ENCODE data around the gene C12orf57. TPM values are rescaled to one million over a fixed set of nuclear protein-coding genes. Genes with fewer than 3 reads are reported as not detected.
"Not testable (repeated sequence)": the region's sequence is repeated elsewhere in the genome, so short reads cannot be mapped to it uniquely, and the experiment has no call there.

C12orf57 gene
- 148 TPM for polyA plus RNA-seq (ENCODE audit: insufficient read length)

DNA sequence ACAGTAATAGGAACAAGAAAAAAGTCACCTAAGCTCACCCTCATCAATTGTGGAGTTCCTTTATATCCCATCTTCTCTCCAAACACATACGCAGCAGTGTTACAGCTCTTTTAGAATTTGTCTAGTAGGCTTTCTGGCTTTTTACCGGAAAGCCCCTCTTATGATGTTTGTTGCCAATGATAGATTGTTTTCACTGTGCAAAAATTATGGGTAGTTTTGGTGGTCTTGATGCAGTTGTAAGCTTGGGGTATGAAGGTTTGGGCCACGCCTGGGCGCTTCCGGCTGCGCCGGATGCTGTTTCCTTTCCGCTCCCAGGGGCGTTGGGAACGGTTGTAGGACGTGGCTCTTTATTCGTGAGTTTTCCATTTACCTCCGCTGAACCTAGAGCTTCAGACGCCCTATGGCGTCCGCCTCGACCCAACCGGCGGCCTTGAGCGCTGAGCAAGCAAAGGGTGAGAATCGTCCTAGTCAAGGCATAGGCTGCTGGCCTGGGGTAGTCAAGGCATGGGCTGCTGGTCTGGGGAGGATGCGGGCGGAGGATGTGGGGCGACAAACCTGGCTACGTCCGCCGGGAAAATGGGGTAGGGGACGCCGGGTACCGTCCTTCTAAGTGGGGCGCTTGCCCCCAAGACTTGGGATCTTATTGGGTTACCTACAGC is at the start of gene C12orf57, which contains the start of gene RNU7-1:
TSS of gene C12orf57 (plus strand) at position 301 of the 659 bp plus-strand sequence. CDS start at position 401, 100 bp downstream.
TSS of gene RNU7-1 (plus strand) at position 95 of the 659 bp plus-strand sequence.
- DNase-seq = peak; percentile 90

DNA sequence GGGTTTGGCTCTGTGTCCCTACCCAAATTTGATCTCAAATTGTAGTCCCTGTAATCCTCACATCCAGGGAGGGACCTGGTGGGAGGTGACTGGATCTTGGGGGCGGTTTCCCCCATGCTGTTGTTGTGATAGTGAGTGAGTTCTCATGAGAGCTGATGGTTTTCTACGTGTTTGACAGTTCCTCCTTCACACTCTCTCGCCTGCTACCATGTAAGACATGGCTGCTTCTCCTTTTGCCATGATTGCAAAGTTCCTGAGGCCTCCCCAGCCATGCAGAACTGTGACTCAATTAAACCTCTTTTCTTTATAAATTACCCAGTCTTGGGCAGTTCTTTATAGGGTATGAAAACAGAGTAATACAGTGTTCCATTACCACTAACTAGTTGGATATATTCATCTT is 49.5 kb upstream of the C12orf57 start:
- no peak for DNase-seq

GRCh38 chr12:6896846-6897435 is 46.9 kb upstream of the C12orf57 start:
- DNase-seq = no peak

DNA sequence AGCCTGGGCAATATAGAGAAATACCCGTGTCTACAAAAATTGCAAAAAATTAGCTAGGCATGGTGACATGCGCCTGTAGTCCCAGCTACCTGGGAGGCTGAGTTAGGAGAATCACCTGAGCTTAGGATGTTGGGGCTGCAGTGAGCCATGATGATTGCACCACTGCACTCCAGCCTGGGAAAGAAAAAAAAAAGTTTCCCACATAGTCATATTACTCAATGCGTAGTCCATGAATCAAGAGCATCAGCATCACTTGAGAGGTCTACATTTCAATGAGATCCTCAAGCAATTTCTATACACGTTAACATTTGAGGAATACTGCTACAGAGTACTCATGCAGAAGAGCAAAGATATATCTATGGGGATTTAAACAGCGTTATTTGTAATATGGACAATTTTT is 44.4 kb upstream of the C12orf57 start:
- DNase-seq = no peak

GRCh38 chr12:6899837-6900519 is 43.8 kb upstream of the C12orf57 start:
- DNase-seq = no peak

DNA sequence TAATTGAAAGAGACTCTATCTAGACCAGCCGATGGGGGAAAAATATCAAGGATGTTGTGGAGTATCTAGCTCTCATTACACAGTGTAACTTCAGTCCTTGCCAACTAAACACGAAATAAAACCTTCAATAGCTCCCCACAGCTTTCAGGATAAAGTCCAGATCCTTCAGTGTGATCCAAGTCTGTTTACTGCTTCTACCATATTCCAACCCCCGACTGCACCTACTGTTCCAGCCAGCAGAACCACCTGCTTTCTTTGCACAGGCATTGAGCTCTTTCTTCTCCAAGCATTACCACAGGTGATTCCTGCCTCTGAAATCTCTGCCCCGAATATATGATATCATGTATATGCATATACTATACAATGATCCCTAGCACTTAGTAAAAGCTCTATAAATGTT is 41.4 kb upstream of the C12orf57 start:
- DNase-seq = no peak

DNA sequence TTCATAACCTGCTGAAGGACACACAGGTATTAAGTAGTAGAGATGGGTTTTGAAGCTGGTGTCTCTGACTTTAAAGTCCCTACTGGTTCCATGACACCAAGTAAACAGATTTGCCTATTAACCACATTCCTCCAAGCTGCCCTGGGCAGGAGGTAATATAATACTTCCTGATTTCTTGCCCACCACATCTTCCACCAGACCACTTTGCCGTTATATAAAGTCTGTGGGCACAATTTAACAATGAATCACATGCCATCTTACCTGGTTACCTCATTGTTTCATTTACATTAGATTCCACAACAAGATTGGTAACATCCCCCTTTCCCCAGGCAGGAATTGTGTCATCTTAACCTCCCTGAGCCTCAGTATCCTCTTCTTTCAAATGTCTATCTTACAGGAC is 40.1 kb upstream of the C12orf57 start:
- DNase-seq = no peak

DNA sequence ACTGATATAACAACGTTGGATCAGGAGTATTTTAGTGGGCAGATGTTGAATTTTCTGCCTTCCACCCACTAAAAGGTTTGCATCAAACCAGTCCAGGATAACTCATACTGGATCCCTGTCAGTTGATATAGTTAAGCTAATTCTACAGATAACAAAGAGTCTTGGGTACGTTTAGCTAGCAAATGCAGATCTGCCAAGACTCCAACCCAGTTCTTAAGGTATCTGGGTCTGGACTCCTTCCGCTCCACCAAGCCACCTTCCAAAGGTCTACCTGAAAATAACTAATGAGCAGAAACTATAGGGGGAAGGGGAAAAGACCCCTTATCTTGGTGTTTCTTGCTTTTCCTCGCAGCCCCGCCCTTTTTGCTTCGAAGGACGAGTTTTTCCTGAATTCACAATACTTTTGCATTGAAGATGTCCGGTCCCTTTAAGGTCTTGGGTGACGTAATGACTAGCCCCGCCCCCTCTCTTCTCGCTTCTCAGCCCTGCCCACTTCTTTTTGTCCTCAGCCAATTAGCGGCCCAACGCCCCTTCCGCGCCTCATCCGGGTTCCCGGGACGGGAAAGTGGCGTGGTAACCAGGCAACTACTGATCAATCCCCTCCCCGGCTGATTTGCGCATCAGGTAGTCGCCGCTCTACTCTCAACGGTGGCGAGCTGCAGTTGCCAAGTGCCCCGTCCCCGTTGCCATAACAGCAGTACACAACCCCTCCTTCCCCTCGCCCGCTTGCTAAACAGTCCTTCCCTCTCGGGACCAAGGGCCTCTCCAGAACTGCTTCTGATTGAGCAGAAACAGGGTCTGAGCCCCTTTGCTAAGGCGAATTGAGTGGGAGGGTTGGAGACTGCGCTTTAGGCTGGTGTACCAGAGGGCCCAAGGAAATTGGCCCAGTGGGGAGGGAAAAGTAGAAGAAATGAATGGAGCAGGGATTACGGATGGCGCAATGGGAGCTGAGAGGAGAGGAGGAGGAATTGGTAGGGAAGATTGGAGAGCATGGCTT is 39.2 kb upstream of the C12orf57 start, which contains the start of gene LRRC23:
TSS of gene LRRC23 (plus strand) at position 543 of the 997 bp plus-strand sequence. CDS start 812 bp downstream, outside the sequence.
- DNase-seq = peak; percentile 97

- no peak for DNase-seq
Measured at GRCh38 chr12:6905414-6906040, 38.3 kb upstream of the C12orf57 start.

DNA sequence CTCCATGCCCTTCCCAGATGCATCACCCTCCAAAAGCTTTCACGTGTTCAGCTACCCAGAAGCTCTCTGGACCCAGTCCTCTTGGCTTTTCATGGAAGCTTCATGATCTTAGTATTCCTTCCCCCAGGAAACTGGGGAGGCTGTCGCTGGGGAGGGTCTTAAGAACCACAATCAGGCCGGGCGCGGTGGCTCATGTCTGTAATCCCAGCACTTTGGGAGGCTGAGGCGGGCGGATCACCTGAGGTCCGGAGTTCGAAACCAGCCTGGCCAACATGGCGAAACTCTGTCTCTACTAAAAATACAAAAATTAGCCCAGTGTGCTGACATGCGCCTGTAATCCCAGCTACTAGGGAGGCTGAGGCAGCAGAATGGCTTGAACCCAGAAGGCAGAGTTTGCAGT is 35.7 kb upstream of the C12orf57 start:
- not testable (repeated sequence) for DNase-seq

- DNase-seq = no peak
Measured at GRCh38 chr12:6909421-6910145, 34.2 kb upstream of the C12orf57 start.

DNA sequence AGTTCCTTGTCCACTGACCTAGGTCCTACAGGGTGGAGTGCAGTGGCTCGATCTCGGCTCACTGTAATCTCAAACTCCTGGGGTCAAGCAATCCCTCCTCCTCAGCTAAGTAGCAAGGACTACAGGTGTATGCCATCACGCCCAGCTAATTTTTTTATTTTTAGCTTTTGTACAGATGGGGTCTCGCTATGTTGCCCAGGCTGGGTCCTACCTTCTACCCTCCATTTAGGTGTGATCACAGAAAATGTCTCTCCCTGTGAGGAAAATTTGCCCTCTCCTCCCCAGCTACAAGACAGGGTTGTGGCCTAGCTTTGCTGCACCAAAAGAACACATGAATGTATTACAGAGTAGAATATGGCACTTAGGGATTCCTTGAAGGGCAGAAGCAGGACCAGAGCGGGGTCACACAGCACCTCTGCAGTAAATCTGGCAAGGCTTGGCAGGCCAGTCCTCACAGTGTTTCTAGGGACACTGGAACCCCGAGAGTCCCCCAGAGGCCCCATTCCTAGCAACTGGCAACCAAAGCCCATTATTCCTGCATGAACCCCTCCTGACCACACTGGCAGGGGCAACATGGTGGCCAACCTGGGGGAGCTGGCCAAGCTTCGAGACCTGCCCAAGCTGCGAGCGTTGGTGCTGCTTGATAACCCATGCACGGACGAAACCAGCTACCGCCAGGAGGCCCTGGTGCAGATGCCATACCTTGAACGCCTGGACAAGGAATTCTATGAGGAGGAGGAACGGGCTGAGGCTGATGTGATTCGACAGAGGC is 31.5 kb upstream of the C12orf57 start:
- no peak for DNase-seq

DNA sequence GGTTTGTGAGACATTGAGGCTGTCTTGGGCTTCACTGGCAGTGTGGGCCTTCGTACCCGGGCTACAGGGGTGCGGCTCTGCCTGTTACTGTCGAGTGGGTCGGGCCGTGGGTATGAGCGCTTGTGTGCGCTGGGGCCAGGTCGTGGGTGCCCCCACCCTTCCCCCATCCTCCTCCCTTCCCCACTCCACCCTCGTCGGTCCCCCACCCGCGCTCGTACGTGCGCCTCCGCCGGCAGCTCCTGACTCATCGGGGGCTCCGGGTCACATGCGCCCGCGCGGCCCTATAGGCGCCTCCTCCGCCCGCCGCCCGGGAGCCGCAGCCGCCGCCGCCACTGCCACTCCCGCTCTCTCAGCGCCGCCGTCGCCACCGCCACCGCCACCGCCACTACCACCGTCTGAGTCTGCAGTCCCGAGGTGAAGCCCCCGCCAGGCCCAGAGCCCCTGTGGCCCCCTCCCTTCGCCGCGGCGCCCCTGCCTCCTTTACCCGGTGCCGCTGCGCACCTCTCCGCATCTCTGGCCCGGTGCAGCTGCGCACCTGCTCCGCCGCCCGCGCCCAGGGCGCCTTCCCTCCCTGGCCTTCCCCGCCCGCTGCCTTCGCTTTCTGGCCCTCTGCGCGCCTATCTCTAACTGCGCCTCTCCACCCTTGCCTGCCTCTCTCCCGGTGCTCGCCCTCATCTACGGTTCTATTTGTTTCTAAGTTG is 29.4 kb upstream of the C12orf57 start, which contains the start of gene ENO2:
TSS of gene ENO2 (plus strand) at position 335 of the 701 bp plus-strand sequence. CDS start 1,253 bp downstream, outside the sequence.
- no peak for DNase-seq

- DNase-seq = no peak
Measured at GRCh38 chr12:6914947-6915788, 28.7 kb upstream of the C12orf57 start.

GRCh38 chr12:6915789-6916285 is 28.0 kb upstream of the C12orf57 start:
- DNase-seq = no peak

GRCh38 chr12:6916426-6917200 is 27.2 kb upstream of the C12orf57 start:
- DNase-seq = no peak

- DNase-seq = no peak
Measured at GRCh38 chr12:6917491-6918231, 26.2 kb upstream of the C12orf57 start.
